IMR-90 (cell line): ENCODE data around the gene ARF6. TPM values are rescaled to one million over a fixed set of nuclear protein-coding genes. Genes with fewer than 3 reads are reported as not detected.
A peak's percentile ranks its signal among the peaks of the same experiment; 100 is the strongest.

Experiments used
- ATAC-seq: fragments of 200-7000 bp; cut with Tn5 transposase; 2 replicates; pipeline ENCODE4 v1.9.1; 2020; ENCODE audit warnings: low read depth, mild to moderate bottlenecking, moderate library complexity
- BruUV-seq: library from RNA; stranded (reverse); fragments of 400-500 nt; replicated peaks from 2 replicates; lab custom pipeline; 2021; lab: Mats Ljungman, UMichigan
- CTCF ChIA-PET: fragments of 300-600 bp; formaldehyde crosslinking; extraction: SDS; loops from one replicate; lab custom pipeline; 2021; ENCODE audit warnings: antibody characterized with exemption; lab: Yijun Ruan, JAX
- POLR2A ChIA-PET: fragments of 300-600 bp; sonication (Branson Sonifier 250); formaldehyde crosslinking; loops from one replicate; lab custom pipeline; 2022; ENCODE audit warnings: antibody characterized with exemption; ENCODE audit not compliant: unreplicated experiment; lab: Charles Lee
- DNase-seq: peaks from one replicate; pipeline ENCODE4 v3.0.0; 2013
- H2AFZ ChIP-seq: replicated peaks from 2 replicates; pipeline ENCODE3; 2013; ENCODE audit warnings: low read length, mild to moderate bottlenecking; ENCODE audit not compliant: poor library complexity
- H2AK5ac ChIP-seq: 2 replicates; pipeline ENCODE4 v1.6.1; 2013; ENCODE audit warnings: low read depth, low read length, inconsistent platforms
- H2AK9ac ChIP-seq: replicated peaks from 2 replicates; pipeline ENCODE3; 2013; ENCODE audit warnings: mild to moderate bottlenecking, low read depth, low read length, moderate library complexity; ENCODE audit not compliant: poor library complexity
- H2BK120ac ChIP-seq: 2 replicates; pipeline ENCODE4 v1.6.1; 2013; ENCODE audit warnings: low read depth, low read length, inconsistent platforms
- H2BK15ac ChIP-seq: 3 replicates; pipeline ENCODE4 v1.6.1; 2013; ENCODE audit warnings: low read depth, low read length, inconsistent platforms
- H2BK20ac ChIP-seq: 2 replicates; pipeline ENCODE4 v1.6.1; 2013; ENCODE audit warnings: low read depth, mild to moderate bottlenecking, inconsistent platforms, low read length, moderate library complexity
- H2BK5ac ChIP-seq: 2 replicates; pipeline ENCODE4 v1.6.1; 2013; ENCODE audit warnings: mild to moderate bottlenecking, low read depth, low read length, inconsistent platforms; ENCODE audit not compliant: poor library complexity, severe bottlenecking
- H3K14ac ChIP-seq: replicated peaks from 2 replicates; pipeline ENCODE4 v1.6.1; 2013; ENCODE audit warnings: low read depth, low read length, inconsistent platforms
- H3K18ac ChIP-seq: 2 replicates; pipeline ENCODE4 v1.6.1; 2013; ENCODE audit warnings: low read depth, low read length, control low read depth
- H3K23ac ChIP-seq: 2 replicates; pipeline ENCODE4 v1.6.1; 2013; ENCODE audit warnings: low read depth, low read length, inconsistent platforms
- H3K27ac ChIP-seq: 2 replicates; pipeline ENCODE4 v1.5.1; 2013; ENCODE audit warnings: mild to moderate bottlenecking, control low read depth, low read length; ENCODE audit not compliant: insufficient read depth
- H3K27me3 ChIP-seq: 2 replicates; pipeline ENCODE4 v1.6.1; 2013; ENCODE audit warnings: low read length; ENCODE audit not compliant: control insufficient read depth, insufficient read depth
- H3K36me3 ChIP-seq: 2 replicates; pipeline ENCODE4 v1.6.1; 2013; ENCODE audit warnings: low read length, mixed read lengths; ENCODE audit not compliant: control insufficient read depth, insufficient read depth
- H3K4ac ChIP-seq: 2 replicates; pipeline ENCODE4 v1.6.1; 2013; ENCODE audit warnings: low read depth, low read length, inconsistent platforms
- H3K4me1 ChIP-seq: 2 replicates; pipeline ENCODE4 v1.6.1; 2013; ENCODE audit warnings: low read length, mixed read lengths; ENCODE audit not compliant: control insufficient read depth, insufficient read depth
- H3K4me2 ChIP-seq: 2 replicates; pipeline ENCODE4 v1.6.1; 2013; ENCODE audit warnings: low read depth, mild to moderate bottlenecking, control low read depth, low read length, moderate library complexity
- H3K4me3 ChIP-seq: 2 replicates; pipeline ENCODE4 v1.5.1; 2013; ENCODE audit warnings: low read depth, mild to moderate bottlenecking, control low read depth, low read length, moderate library complexity; ENCODE audit not compliant: insufficient read depth
- H3K56ac ChIP-seq: 2 replicates; pipeline ENCODE4 v1.6.1; 2013; ENCODE audit warnings: low read length, inconsistent platforms; ENCODE audit not compliant: insufficient read depth; ENCODE audit errors: extremely low read depth
- H3K79me1 ChIP-seq, 2 experiments: 2 replicates each; pipeline ENCODE4 v1.6.1; 2013; ENCODE audit warnings: low read length in 2 of 2, inconsistent platforms in 1 of 2, low read depth in 1 of 2
- H3K9ac ChIP-seq: 2 replicates; pipeline ENCODE4 v1.6.1; 2013; ENCODE audit warnings: low read depth, low read length, control low read depth
- H3K9me1 ChIP-seq: 2 replicates; pipeline ENCODE4 v1.6.1; 2013; ENCODE audit warnings: low read length, inconsistent platforms; ENCODE audit not compliant: insufficient read depth
- H3K9me3 ChIP-seq: 2 replicates; pipeline ENCODE4 v1.6.1; 2013; ENCODE audit warnings: low read length; ENCODE audit not compliant: control insufficient read depth, insufficient read depth
- H4K20me1 ChIP-seq: 2 replicates; pipeline ENCODE4 v1.6.1; 2013; ENCODE audit warnings: low read length, inconsistent platforms; ENCODE audit not compliant: insufficient read depth
- H4K5ac ChIP-seq: 2 replicates; pipeline ENCODE4 v1.6.1; 2013; ENCODE audit warnings: mild to moderate bottlenecking, low read depth, low read length, control low read depth
- H4K8ac ChIP-seq, 2 experiments: 2 replicates each; pipeline ENCODE4 v1.6.1; 2013; ENCODE audit warnings: low read depth in 2 of 2, low read length in 2 of 2, control low read depth in 1 of 2, inconsistent platforms in 1 of 2
- H4K91ac ChIP-seq: 2 replicates; pipeline ENCODE4 v1.6.1; 2013; ENCODE audit warnings: low read depth, low read length, inconsistent platforms; ENCODE audit not compliant: insufficient read depth
- MAFK ChIP-seq: IDR thresholded peaks from 2 replicates; pipeline ENCODE4 v1.6.1; 2012; ENCODE audit warnings: low read depth, low read length, improper control_type of control experiment
- MAZ ChIP-seq: IDR thresholded peaks from 2 replicates; pipeline ENCODE4 v1.6.1; 2012; ENCODE audit warnings: low read depth, mild to moderate bottlenecking, low read length, improper control_type of control experiment, moderate library complexity, borderline replicate concordance
- WGBS, 2 experiments: methylation state at CpG; one replicate each; pipeline versions ENCODE4 v1.1.5 to v1.1.7; 2013; ENCODE audit warnings: missing lambda C conversion rate in 2 of 2; ENCODE audit not compliant: insufficient read length in 1 of 2; ENCODE audit errors: extremely low coverage in 2 of 2; 5-methylcytosine and 5-hydroxymethylcytosine counted together
- dilution Hi-C: fragments of 300-500 bp; cut with HindIII; formaldehyde crosslinking; loops from one replicate; pipeline ENCODE4 v1.14.3; 2018; ENCODE audit warnings: low sequenced_read_pairs; ENCODE audit not compliant: unreplicated experiment
- in situ Hi-C: fragments of 300-500 bp; cut with MboI; formaldehyde crosslinking; loops from 3 replicates; pipeline ENCODE4 v1.14.3; 2019; ENCODE audit warnings: low sequenced_read_pairs, inconsistent platforms, mixed read lengths
- intact Hi-C: fragments of 100-400 bp; cut with micrococcal nuclease; formaldehyde crosslinking; loops from 2 replicates; pipeline ENCODE4 v1.10.0; 2022
- polyA plus RNA-seq, 3 experiments: library from polyadenylated mRNA; depleted of rRNA; stranded (reverse); fragments of >200 nt; gene quantifications; 2 replicates each; pipeline ENCODE4 v1.2.3, GENCODE V29; 2012; ENCODE audit warnings: low replicate concordance in 1 of 3
- total RNA-seq: library from RNA; depleted of rRNA; stranded (reverse); fragments of >200 nt; gene quantifications from 2 replicates; pipeline ENCODE4 v1.2.3, GENCODE V29; 2012

Gene ARF6
- total and polyA plus RNA-seq, 2 of the 4 experiments (the other 2 are of a cell fraction) = 32.1 to 40.1 TPM

GRCh38 chr14:49897414-49897813 is 4.5 kb downstream of the ARF6 start:
- CTCF ChIA-PET = interaction anchor here (0.6 kb wide), 1 partner anchor 43 kb away, joined by 3 read pairs; no protein-coding TSS in a partner anchor
- H3K9ac ChIP-seq = no peak overlapping the region
- H3K9me1 ChIP-seq = peaks cover 5% of the 10 kb centered on the region; the same call in 1 of the 2 replicates
- no peak overlapping the region for H4K8ac ChIP-seq
- TF ChIP-seq MAZ = no peak
- TF ChIP-seq MAFK = peak; percentile 18; the same call in 1 of the 2 replicates
- no peak overlapping the region for H3K14ac ChIP-seq
- peaks cover 2% of the 10 kb centered on the region; the same call in 1 of the 2 replicates for H3K4me1 ChIP-seq
- POLR2A ChIA-PET = interaction anchor here (0.6 kb wide), 1 partner anchor 190 kb away, joined by 9 read pairs; no protein-coding TSS in a partner anchor
- no peak overlapping the region for H2BK15ac ChIP-seq
- peak overlapping the region; percentile 35; the same call in 1 of the 2 replicates for H3K4me2 ChIP-seq
- no peak overlapping the region for H3K27ac ChIP-seq
- H3K9me3 ChIP-seq = no peaks in the 10 kb centered on the region
- H3K79me1 ChIP-seq = peaks cover 3 to 14% of the 10 kb centered on the region in 2 experiments
- no peaks in the 10 kb centered on the region for H3K27me3 ChIP-seq
- H4K91ac ChIP-seq = no peak overlapping the region
- no CpG with 5 or more reads among the region's 1 CpG for WGBS, 2 experiments
- ATAC-seq (no peak), DNase-seq (no peak)
- intact Hi-C loops = no loop called here
- no peak overlapping the region for H2BK20ac ChIP-seq
- no peak overlapping the region for H2AK9ac ChIP-seq
- no peak overlapping the region for H3K18ac ChIP-seq
- dilution Hi-C loops = no loop called here
- H4K5ac ChIP-seq = no peak overlapping the region
- no peak overlapping the region for H2BK5ac ChIP-seq
- no peak overlapping the region for H2AK5ac ChIP-seq
- no TSS peak for BruUV-seq
- no peak overlapping the region for H2AFZ ChIP-seq
- peaks cover 48% of the 10 kb centered on the region for H4K20me1 ChIP-seq
- no peak overlapping the region for H2BK120ac ChIP-seq
- H3K23ac ChIP-seq = no peak overlapping the region
- H3K4ac ChIP-seq = no peak overlapping the region
- no peak overlapping the region for H3K4me3 ChIP-seq
- peaks cover 5% of the 10 kb centered on the region for H3K36me3 ChIP-seq
- in situ Hi-C loops = no loop called here
- no peak overlapping the region for H3K56ac ChIP-seq
